ENCODE results near the gene HTT. TPM values are rescaled to one million over a fixed set of nuclear protein-coding genes. Genes with fewer than 3 reads are reported as not detected.

HTT gene
- total RNA-seq, 4 donors from 2014 or later, result 28.9 to 141 (median 42.0) TPM

DNA sequence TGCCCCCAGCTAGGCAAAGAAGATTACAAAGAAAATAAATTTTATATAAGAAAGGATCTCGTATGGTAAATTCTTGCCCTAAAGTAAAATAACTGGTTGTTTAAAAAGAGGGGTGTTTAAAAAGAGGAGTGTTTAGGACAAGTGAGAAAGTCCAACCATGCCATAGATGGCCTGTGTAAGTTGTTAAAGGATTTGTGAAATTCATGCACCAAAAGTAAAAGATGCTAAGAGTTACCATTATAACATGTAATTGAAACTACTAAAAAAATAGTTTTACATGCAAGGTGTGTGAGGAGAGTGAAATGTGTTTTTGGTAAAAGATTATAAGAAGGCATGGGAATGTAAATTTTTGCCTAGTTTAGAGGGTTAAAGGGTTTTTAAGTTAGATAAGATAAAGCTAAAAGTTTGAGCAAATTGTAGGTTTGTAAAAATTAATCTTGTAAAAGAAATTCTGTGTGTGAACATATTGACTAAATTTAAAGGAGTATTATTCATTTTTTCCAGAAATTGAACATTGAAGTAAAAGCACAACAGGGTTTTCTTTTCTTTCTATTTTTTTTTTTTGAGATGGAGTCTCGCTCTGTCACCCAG, 20.2 kb upstream of the HTT start:
- H3K4me3 ChIP-seq (ENCODE audit: low read depth, poor library complexity, severe bottlenecking), result no peak overlapping the region
- TF ChIP-seq POLR2A (IDR thresholded peaks at IDR 0.05), result no peak
- TF ChIP-seq, protein P1, sequence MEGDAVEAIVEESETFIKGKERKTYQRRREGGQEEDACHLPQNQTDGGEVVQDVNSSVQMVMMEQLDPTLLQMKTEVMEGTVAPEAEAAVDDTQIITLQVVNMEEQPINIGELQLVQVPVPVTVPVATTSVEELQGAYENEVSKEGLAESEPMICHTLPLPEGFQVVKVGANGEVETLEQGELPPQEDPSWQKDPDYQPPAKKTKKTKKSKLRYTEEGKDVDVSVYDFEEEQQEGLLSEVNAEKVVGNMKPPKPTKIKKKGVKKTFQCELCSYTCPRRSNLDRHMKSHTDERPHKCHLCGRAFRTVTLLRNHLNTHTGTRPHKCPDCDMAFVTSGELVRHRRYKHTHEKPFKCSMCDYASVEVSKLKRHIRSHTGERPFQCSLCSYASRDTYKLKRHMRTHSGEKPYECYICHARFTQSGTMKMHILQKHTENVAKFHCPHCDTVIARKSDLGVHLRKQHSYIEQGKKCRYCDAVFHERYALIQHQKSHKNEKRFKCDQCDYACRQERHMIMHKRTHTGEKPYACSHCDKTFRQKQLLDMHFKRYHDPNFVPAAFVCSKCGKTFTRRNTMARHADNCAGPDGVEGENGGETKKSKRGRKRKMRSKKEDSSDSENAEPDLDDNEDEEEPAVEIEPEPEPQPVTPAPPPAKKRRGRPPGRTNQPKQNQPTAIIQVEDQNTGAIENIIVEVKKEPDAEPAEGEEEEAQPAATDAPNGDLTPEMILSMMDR (IDR thresholded peaks at IDR 0.05), result no peak
- WGBS, 2 donors, result 95 to 97% methylated on average over 2 of the region's 2 CpGs
- intact Hi-C loops (cut with DNase I; ENCODE audit: low total_unique reads), result no loop called here
- DNase-seq (ENCODE audit: low spot score in 2 of 2), result no peak

DNA sequence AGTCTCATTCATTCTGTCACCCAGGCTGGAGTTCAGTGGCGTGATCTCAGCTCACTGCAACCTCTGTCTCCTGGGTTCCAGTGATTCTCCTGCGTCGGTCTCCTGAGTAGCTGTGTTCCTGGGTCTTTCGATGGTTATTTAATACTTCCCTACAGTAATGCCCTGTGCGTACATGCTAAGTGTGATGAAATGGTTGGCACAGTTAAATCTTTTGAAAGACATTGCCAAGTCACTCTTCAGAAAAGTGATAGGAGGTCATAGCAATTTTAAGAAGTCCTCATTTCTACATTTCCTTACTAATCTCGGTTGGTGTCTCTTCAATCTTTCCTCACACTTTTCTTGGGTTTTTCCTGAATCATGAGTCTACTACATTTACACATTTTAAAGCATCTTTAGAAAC, 14.5 kb upstream of the HTT start:
- intact Hi-C loops (cut with DNase I; ENCODE audit: low total_unique reads), result no loop called here
- DNase-seq (ENCODE audit: low spot score in 2 of 2), result no peak
- TF ChIP-seq POLR2A (IDR thresholded peaks at IDR 0.05), result no peak
- TF ChIP-seq, protein P1 (IDR thresholded peaks at IDR 0.05), result no peak
- H3K4me3 ChIP-seq (ENCODE audit: low read depth, poor library complexity, severe bottlenecking), result no peak overlapping the region
- WGBS, 2 donors, result 81 to 85% methylated on average over 6 of the region's 6 CpGs

DNA sequence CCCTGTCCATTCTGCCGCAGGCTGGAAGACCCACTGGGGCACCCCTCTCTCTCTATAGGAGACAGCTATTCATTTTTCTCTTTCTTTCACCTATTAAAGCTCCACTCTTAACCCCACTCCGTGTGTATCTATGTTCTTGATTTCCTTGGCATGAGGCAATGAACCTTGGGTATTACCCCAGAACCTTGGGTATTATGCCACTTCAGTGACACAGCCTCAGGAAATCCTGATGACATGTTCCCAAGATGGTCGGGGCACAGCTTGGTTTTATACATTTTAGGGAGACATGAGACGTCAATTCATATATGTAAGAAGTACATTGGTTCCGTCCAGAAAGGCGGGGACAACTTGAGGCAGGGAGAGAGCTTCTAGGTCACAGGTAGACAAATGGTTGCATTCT, 13.5 kb upstream of the HTT start:
- intact Hi-C loops (cut with DNase I; ENCODE audit: low total_unique reads), result no loop called here
- WGBS, 2 donors, result 86 to 91% methylated on average over 6 of the region's 6 CpGs
- no peak for TF ChIP-seq POLR2A (IDR thresholded peaks at IDR 0.05)
- TF ChIP-seq, protein P1 (IDR thresholded peaks at IDR 0.05), result no peak
- H3K4me3 ChIP-seq (ENCODE audit: low read depth, poor library complexity, severe bottlenecking), result no peak overlapping the region
- peak in 1 of 2 donors; percentile 15 for DNase-seq (ENCODE audit: low spot score in 2 of 2)

DNA sequence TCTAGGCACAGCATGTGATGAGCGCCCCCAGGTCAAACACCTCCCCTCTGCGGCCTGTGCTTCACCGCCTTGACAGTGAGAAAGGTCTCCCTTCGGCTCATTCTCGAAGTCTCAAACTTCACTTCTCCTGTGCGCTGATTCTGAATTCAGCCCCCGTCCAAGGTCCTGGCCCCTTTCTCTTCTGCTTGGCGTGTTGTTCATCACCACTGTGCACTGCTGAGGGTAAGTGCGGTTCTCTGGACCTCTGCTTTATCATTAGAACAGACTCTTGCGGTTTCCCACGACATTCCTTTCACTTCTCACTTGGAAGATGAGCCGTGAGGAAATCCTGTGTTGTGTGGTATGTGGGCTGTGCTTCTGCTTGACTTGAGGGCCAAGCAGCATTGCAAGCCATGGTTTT, 12.0 kb upstream of the HTT start:
- WGBS, 2 donors, result 83 to 89% methylated on average over 12 of the region's 12 CpGs
- peak in 1 of 2 donors; percentile 63 for DNase-seq (ENCODE audit: low spot score in 2 of 2)
- TF ChIP-seq, protein P1 (IDR thresholded peaks at IDR 0.05), result no peak
- TF ChIP-seq POLR2A (IDR thresholded peaks at IDR 0.05), result no peak

DNA sequence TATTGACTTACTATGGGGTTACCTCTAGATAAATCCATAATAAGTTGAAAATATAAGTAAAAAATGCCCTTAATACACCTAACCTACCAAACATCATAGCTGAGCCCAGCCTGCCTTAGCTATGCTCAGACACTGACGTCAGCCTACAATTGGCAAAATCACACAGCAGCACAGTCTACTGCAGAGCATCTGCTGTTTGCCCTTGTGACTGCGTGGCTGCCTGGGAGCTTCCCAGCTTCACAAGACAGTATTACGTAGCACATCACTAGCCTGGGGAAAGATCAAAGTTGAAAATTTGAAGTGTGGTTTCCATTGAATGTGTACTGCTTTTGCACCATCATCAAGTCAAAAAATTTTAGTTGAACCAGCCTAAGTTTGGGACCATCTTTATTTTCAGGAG, 8.9 kb upstream of the HTT start:
- no peak overlapping the region for H3K4me3 ChIP-seq (ENCODE audit: low read depth, poor library complexity, severe bottlenecking)
- no peak for TF ChIP-seq POLR2A (IDR thresholded peaks at IDR 0.05)
- TF ChIP-seq, protein P1 (IDR thresholded peaks at IDR 0.05), result no peak
- intact Hi-C loops (cut with DNase I; ENCODE audit: low total_unique reads), result no loop called here
- DNase-seq (ENCODE audit: low spot score in 2 of 2), result peak in 1 of 2 donors; percentile 37
- 85 to 90% methylated on average over 3 of the region's 3 CpGs for WGBS, 2 donors

More for the DNA sequence above, 12.0 kb upstream of the HTT start:
- no peak overlapping the region for H3K4me3 ChIP-seq (ENCODE audit: low read depth, poor library complexity, severe bottlenecking)
- intact Hi-C loops (cut with DNase I; ENCODE audit: low total_unique reads), result no loop called here

DNA sequence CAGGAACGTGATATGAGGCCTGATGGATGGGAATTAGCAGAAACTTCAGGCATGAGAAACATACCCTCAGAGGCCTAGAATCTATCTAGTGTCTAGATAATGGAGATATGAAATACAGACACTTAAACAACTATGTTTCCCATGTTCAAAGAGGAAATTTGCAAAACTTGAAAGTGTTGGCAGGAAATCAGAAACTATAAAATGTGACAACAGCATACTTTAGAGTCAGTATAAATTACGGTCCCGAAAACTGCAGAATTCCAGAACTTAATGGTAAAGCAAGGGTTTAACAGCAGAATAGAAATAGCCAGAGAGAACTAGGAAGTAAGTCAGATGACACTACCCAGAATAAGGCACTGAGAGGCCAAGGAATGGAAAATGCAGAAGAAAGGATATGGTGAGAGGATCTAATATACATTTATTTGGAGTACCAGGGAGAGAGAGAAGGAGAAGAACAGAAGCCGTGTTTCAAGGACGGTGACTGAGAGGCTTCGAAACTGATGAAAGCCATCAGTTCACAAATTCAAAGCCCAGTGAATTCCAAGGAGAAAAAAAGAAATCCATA, 7.6 kb upstream of the HTT start:
- 69 to 74% methylated on average over 6 of the region's 6 CpGs for WGBS, 2 donors
- no peak for DNase-seq (ENCODE audit: low spot score in 2 of 2)
- TF ChIP-seq, protein P1 (IDR thresholded peaks at IDR 0.05), result no peak
- no peak for TF ChIP-seq POLR2A (IDR thresholded peaks at IDR 0.05)
- no peak overlapping the region for H3K4me3 ChIP-seq (ENCODE audit: low read depth, poor library complexity, severe bottlenecking)
- intact Hi-C loops (cut with DNase I; ENCODE audit: low total_unique reads), result no loop called here

All from lower leg skin (tissue), 4 donors.